ENCODE results near the gene MRS2.

The MRS2 gene

GRCh38 chr6:24429146-24429545, 26.4 kb downstream of the MRS2 start:
- no peak for DNase-seq
- no peak for TF ChIP-seq GATA1 (IDR thresholded peaks at IDR 0.05; ENCODE audit: low read depth, low read length)
- TF ChIP-seq POLR2A (IDR thresholded peaks at IDR 0.05; ENCODE audit: low read length): no peak

GRCh38 chr6:24430086-24430485, 27.4 kb downstream of the MRS2 start:
- no peak for DNase-seq
- TF ChIP-seq GATA1 (IDR thresholded peaks at IDR 0.05; ENCODE audit: low read depth, low read length) (no peak), POLR2A (IDR thresholded peaks at IDR 0.05; ENCODE audit: low read length) (no peak)

GRCh38 chr6:24431045-24431451, 28.3 kb downstream of the MRS2 start:
- no peak for TF ChIP-seq POLR2A (IDR thresholded peaks at IDR 0.05; ENCODE audit: low read length)
- DNase-seq: peak; percentile 67 to 79

- DNase-seq: no peak
- TF ChIP-seq GATA1 (IDR thresholded peaks at IDR 0.05; ENCODE audit: low read depth, low read length): no peak
- TF ChIP-seq POLR2A (IDR thresholded peaks at IDR 0.05; ENCODE audit: low read length): no peak
Observed at GRCh38 chr6:24432611-24433010, 29.9 kb downstream of the MRS2 start.

GRCh38 chr6:24436979-24437378, 34.2 kb downstream of the MRS2 start:
- TF ChIP-seq POLR2A (IDR thresholded peaks at IDR 0.05; ENCODE audit: low read length) (no peak), GATA1 (IDR thresholded peaks at IDR 0.05; ENCODE audit: low read depth, low read length) (no peak)
- no peak for DNase-seq

GRCh38 chr6:24439858-24440539, 37.3 kb downstream of the MRS2 start:
- DNase-seq: no peak
- no peak for TF ChIP-seq GATA1 (IDR thresholded peaks at IDR 0.05; ENCODE audit: low read depth, low read length)
- no peak for TF ChIP-seq POLR2A (IDR thresholded peaks at IDR 0.05; ENCODE audit: low read length)

GRCh38 chr6:24440897-24441598, 38.3 kb downstream of the MRS2 start:
- no peak for DNase-seq
- no peak for TF ChIP-seq GATA1 (IDR thresholded peaks at IDR 0.05; ENCODE audit: low read depth, low read length)
- TF ChIP-seq POLR2A (IDR thresholded peaks at IDR 0.05; ENCODE audit: low read length): no peak

- no peak for DNase-seq
- TF ChIP-seq POLR2A (IDR thresholded peaks at IDR 0.05; ENCODE audit: low read length) (no peak), GATA1 (IDR thresholded peaks at IDR 0.05; ENCODE audit: low read depth, low read length) (no peak)
Observed at GRCh38 chr6:24441599-24441904, 38.8 kb downstream of the MRS2 start.

GRCh38 chr6:24444588-24444987, 41.9 kb downstream of the MRS2 start:
- no peak for TF ChIP-seq POLR2A (IDR thresholded peaks at IDR 0.05; ENCODE audit: low read length)
- no peak for TF ChIP-seq GATA1 (IDR thresholded peaks at IDR 0.05; ENCODE audit: low read depth, low read length)
- DNase-seq: no peak

GRCh38 chr6:24445704-24446103, 43.0 kb downstream of the MRS2 start:
- TF ChIP-seq GATA1 (IDR thresholded peaks at IDR 0.05; ENCODE audit: low read depth, low read length): no peak
- no peak for TF ChIP-seq POLR2A (IDR thresholded peaks at IDR 0.05; ENCODE audit: low read length)
- DNase-seq: no peak

GRCh38 chr6:24446670-24447069, 43.9 kb downstream of the MRS2 start:
- TF ChIP-seq POLR2A (IDR thresholded peaks at IDR 0.05; ENCODE audit: low read length) (no peak), GATA1 (IDR thresholded peaks at IDR 0.05; ENCODE audit: low read depth, low read length) (no peak)

GRCh38 chr6:24448396-24448795, 45.7 kb downstream of the MRS2 start:
- DNase-seq: no peak
- TF ChIP-seq GATA1 (IDR thresholded peaks at IDR 0.05; ENCODE audit: low read depth, low read length) (no peak), POLR2A (IDR thresholded peaks at IDR 0.05; ENCODE audit: low read length) (no peak)

More at GRCh38 chr6:24446670-24447069, 43.9 kb downstream of the MRS2 start:
- DNase-seq: no peak

GRCh38 chr6:24448828-24449525, 46.2 kb downstream of the MRS2 start:
- TF ChIP-seq GATA1 (IDR thresholded peaks at IDR 0.05; ENCODE audit: low read depth, low read length): no peak
- no peak for TF ChIP-seq POLR2A (IDR thresholded peaks at IDR 0.05; ENCODE audit: low read length)
- DNase-seq: no peak

GRCh38 chr6:24451581-24452388, 49.0 kb downstream of the MRS2 start:
- TF ChIP-seq GATA1 (IDR thresholded peaks at IDR 0.05; ENCODE audit: low read depth, low read length) (no peak), POLR2A (IDR thresholded peaks at IDR 0.05; ENCODE audit: low read length) (no peak)
- DNase-seq: peak; percentile 81 to 93

All from erythroblast (primary cell).